Activated naive CD4-positive, alpha-beta T cell treated with anti-CD3 and anti-CD28 coated beads, Interleukin-2, amount 50 U/mL, for 24 hours (primary cell): Measurements from ENCODE around the gene SLC27A4.
"Not testable (repeated sequence)": the region's sequence is repeated elsewhere in the genome, so short reads cannot be mapped to it uniquely, and the experiment has no call there.

Source experiments
- H3K27ac Mint-ChIP-seq: one replicate; pipeline ENCODE4 v1.8.0; 2021; ENCODE audit warnings: mild to moderate bottlenecking, mixed read lengths
- H3K27me3 Mint-ChIP-seq: one replicate; pipeline ENCODE4 v1.8.0; 2021; ENCODE audit warnings: mixed read lengths
- H3K36me3 Mint-ChIP-seq: one replicate; pipeline ENCODE4 v1.8.0; 2021; ENCODE audit warnings: mixed read lengths
- H3K4me1 Mint-ChIP-seq: one replicate; pipeline ENCODE4 v1.8.0; 2021; ENCODE audit warnings: mixed read lengths
- H3K4me3 Mint-ChIP-seq: one replicate; pipeline ENCODE4 v1.8.0; 2021; ENCODE audit warnings: mild to moderate bottlenecking, mixed read lengths
- H3K9me3 Mint-ChIP-seq: one replicate; pipeline ENCODE4 v1.8.0; 2021; ENCODE audit warnings: mixed read lengths

The SLC27A4 gene

GRCh38 chr9:128321343-128321742 is 19.0 kb upstream of the SLC27A4 start:
- Mint-ChIP-seq H3K36me3 (peaks cover 2% of the 10 kb centered on the region), H3K27ac (no peak overlapping the region), H3K9me3 (no peaks in the 10 kb centered on the region), H3K4me1 (peaks cover 5% of the 10 kb centered on the region), H3K27me3 (no peaks in the 10 kb centered on the region), H3K4me3 (peak overlapping the region; percentile 98)

- peak overlapping the region; percentile 99 for H3K27ac Mint-ChIP-seq
- peaks cover 5% of the 10 kb centered on the region for H3K4me1 Mint-ChIP-seq
- no peaks in the 10 kb centered on the region for H3K27me3 Mint-ChIP-seq
- peaks cover 2% of the 10 kb centered on the region for H3K36me3 Mint-ChIP-seq
- H3K4me3 Mint-ChIP-seq, result peak overlapping the region; percentile 98
- no peaks in the 10 kb centered on the region for H3K9me3 Mint-ChIP-seq
Measured at GRCh38 chr9:128321879-128322403, 18.4 kb upstream of the SLC27A4 start.

- H3K9me3 Mint-ChIP-seq, result no peaks in the 10 kb centered on the region
- H3K27ac Mint-ChIP-seq, result peak within 1 kb of the TSS; percentile 99
- H3K27me3 Mint-ChIP-seq, result no peaks in the 10 kb centered on the region
- peaks cover 2% of the 10 kb centered on the region for H3K36me3 Mint-ChIP-seq
- H3K4me1 Mint-ChIP-seq, result peaks cover 5% of the 10 kb centered on the region
- H3K4me3 Mint-ChIP-seq, result peak within 1 kb of the TSS; percentile 98
Measured at GRCh38 chr9:128322404-128323211, 17.7 kb upstream of the SLC27A4 start, which contains the start of the genes COQ4 and TRUB2. COQ4 (plus strand) TSS chr9:128322839; CDS start chr9:128322859, 20 bp downstream. TRUB2 (minus strand) TSS chr9:128322447; CDS start chr9:128322408, 39 bp downstream.

GRCh38 chr9:128323212-128323730 is 17.1 kb upstream of the SLC27A4 start:
- Mint-ChIP-seq H3K36me3 (peaks cover 6% of the 10 kb centered on the region), H3K27ac (peak overlapping the region; percentile 99), H3K4me1 (peaks cover 5% of the 10 kb centered on the region), H3K9me3 (no peaks in the 10 kb centered on the region), H3K4me3 (peak overlapping the region; percentile 98), H3K27me3 (no peaks in the 10 kb centered on the region)

- peak overlapping the region; percentile 98 for H3K4me3 Mint-ChIP-seq
- peaks cover 5% of the 10 kb centered on the region for H3K4me1 Mint-ChIP-seq
- H3K27ac Mint-ChIP-seq, result peak overlapping the region; percentile 99
- H3K9me3 Mint-ChIP-seq, result no peaks in the 10 kb centered on the region
- no peaks in the 10 kb centered on the region for H3K27me3 Mint-ChIP-seq
- peaks cover 6% of the 10 kb centered on the region for H3K36me3 Mint-ChIP-seq
Measured at GRCh38 chr9:128323791-128324190, 16.5 kb upstream of the SLC27A4 start.

- Mint-ChIP-seq H3K4me1 (peaks cover 5% of the 10 kb centered on the region), H3K4me3 (peak overlapping the region; percentile 98), H3K27me3 (no peaks in the 10 kb centered on the region), H3K27ac (peak overlapping the region; percentile 46), H3K9me3 (no peaks in the 10 kb centered on the region), H3K36me3 (peaks cover 6% of the 10 kb centered on the region)
Measured at GRCh38 chr9:128324401-128324800, 15.9 kb upstream of the SLC27A4 start.

GRCh38 chr9:128325629-128326028 is 14.7 kb upstream of the SLC27A4 start:
- H3K36me3 Mint-ChIP-seq, result peaks cover 6% of the 10 kb centered on the region

GRCh38 chr9:128333451-128333869 is 6.9 kb upstream of the SLC27A4 start:
- H3K4me1 Mint-ChIP-seq, result no peaks in the 10 kb centered on the region
- H3K27ac Mint-ChIP-seq, result no peak overlapping the region
- H3K27me3 Mint-ChIP-seq, result no peaks in the 10 kb centered on the region
- no peaks in the 10 kb centered on the region for H3K9me3 Mint-ChIP-seq
- H3K4me3 Mint-ChIP-seq, result no peak overlapping the region
- H3K36me3 Mint-ChIP-seq, result no peaks in the 10 kb centered on the region

More at GRCh38 chr9:128325629-128326028, 14.7 kb upstream of the SLC27A4 start:
- Mint-ChIP-seq H3K4me3 (no peak overlapping the region), H3K27ac (peak overlapping the region; percentile 82), H3K9me3 (no peaks in the 10 kb centered on the region), H3K4me1 (peaks cover 5% of the 10 kb centered on the region), H3K27me3 (no peaks in the 10 kb centered on the region)

GRCh38 chr9:128335161-128335560 is 5.2 kb upstream of the SLC27A4 start:
- no peaks in the 10 kb centered on the region for H3K9me3 Mint-ChIP-seq
- no peak overlapping the region for H3K27ac Mint-ChIP-seq
- no peaks in the 10 kb centered on the region for H3K36me3 Mint-ChIP-seq
- H3K4me1 Mint-ChIP-seq, result no peaks in the 10 kb centered on the region
- H3K4me3 Mint-ChIP-seq, result no peak overlapping the region
- no peaks in the 10 kb centered on the region for H3K27me3 Mint-ChIP-seq

- Mint-ChIP-seq H3K27ac (no peak overlapping the region), H3K4me1 (no peaks in the 10 kb centered on the region), H3K27me3 (no peaks in the 10 kb centered on the region), H3K4me3 (no peak overlapping the region), H3K9me3 (no peaks in the 10 kb centered on the region), H3K36me3 (no peaks in the 10 kb centered on the region)
Measured at GRCh38 chr9:128335914-128336313, 4.4 kb upstream of the SLC27A4 start.

- H3K9me3 Mint-ChIP-seq, result no peaks in the 10 kb centered on the region
- H3K4me3 Mint-ChIP-seq, result no peak overlapping the region
- no peaks in the 10 kb centered on the region for H3K36me3 Mint-ChIP-seq
- no peaks in the 10 kb centered on the region for H3K27me3 Mint-ChIP-seq
- no peak overlapping the region for H3K27ac Mint-ChIP-seq
- H3K4me1 Mint-ChIP-seq, result peaks cover 9% of the 10 kb centered on the region
Measured at GRCh38 chr9:128337936-128338335, 2.4 kb upstream of the SLC27A4 start.

- not testable (repeated sequence) for H3K27ac Mint-ChIP-seq, H3K36me3 Mint-ChIP-seq, H3K9me3 Mint-ChIP-seq, H3K4me1 Mint-ChIP-seq, H3K27me3 Mint-ChIP-seq
- peak overlapping the region; percentile 92 for H3K4me3 Mint-ChIP-seq
Measured at GRCh38 chr9:128338852-128339614, 1.3 kb upstream of the SLC27A4 start.

- peaks cover 9% of the 10 kb centered on the region for H3K4me1 Mint-ChIP-seq
- H3K9me3 Mint-ChIP-seq, result no peaks in the 10 kb centered on the region
- H3K36me3 Mint-ChIP-seq, result no peaks in the 10 kb centered on the region
Measured at GRCh38 chr9:128340691-128341434, 536 bp downstream of the SLC27A4 start.

GRCh38 chr9:128341435-128341849 is 1.1 kb downstream of the SLC27A4 start:
- Mint-ChIP-seq H3K36me3 (no peaks in the 10 kb centered on the region), H3K27me3 (no peaks in the 10 kb centered on the region), H3K4me1 (peaks cover 9% of the 10 kb centered on the region), H3K27ac (peak overlapping the region; percentile 91), H3K4me3 (peak overlapping the region; percentile 92), H3K9me3 (no peaks in the 10 kb centered on the region)

More at GRCh38 chr9:128340691-128341434, 536 bp downstream of the SLC27A4 start:
- Mint-ChIP-seq H3K27ac (peak overlapping the region; percentile 91), H3K4me3 (peak overlapping the region; percentile 92), H3K27me3 (no peaks in the 10 kb centered on the region)
